HG02763 (cell line): Measurements from ENCODE around the gene NCOR1.
"Not testable (repeated sequence)": the region's sequence is repeated elsewhere in the genome, so short reads cannot be mapped to it uniquely, and the experiment has no call there.

Experiments used
- ATAC-seq: cut with Tn5 transposase; IDR thresholded peaks from one replicate; pipeline ENCODE4 v1.9.1; 2021; ENCODE audit warnings: mild to moderate bottlenecking, moderate library complexity; ENCODE audit not compliant: unreplicated experiment

The NCOR1 gene

GRCh38 chr17:16152326-16152725, 63.0 kb downstream of the NCOR1 start:
- not testable (repeated sequence) for ATAC-seq

GRCh38 chr17:16150251-16150856, 65.0 kb downstream of the NCOR1 start:
- ATAC-seq = no peak

- no peak for ATAC-seq
Measured at GRCh38 chr17:16148596-16148995, 66.7 kb downstream of the NCOR1 start.

GRCh38 chr17:16145319-16145890, 69.9 kb downstream of the NCOR1 start:
- not testable (repeated sequence) for ATAC-seq

GRCh38 chr17:16141685-16142084, 73.6 kb downstream of the NCOR1 start:
- ATAC-seq = no peak

DNA sequence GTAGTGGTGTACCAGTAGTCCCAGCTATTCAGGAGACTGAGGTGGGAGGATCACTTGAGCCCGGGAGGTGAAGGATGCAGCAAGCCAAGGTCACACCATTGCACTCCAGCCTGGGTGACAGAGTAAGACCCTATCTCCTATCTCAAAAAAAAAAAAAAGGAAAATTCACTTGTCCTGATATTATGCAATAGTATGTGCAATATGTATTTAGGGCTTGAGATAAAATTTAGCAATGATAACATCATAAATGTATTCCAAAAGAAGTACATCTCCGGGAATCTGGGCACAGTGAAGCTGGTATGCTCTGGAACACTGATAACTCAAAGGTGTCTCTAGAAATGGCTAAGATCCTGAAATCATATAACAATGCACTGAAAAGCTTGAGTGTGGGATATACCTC, 74.5 kb downstream of the NCOR1 start:
- ATAC-seq = no peak

GRCh38 chr17:16135461-16135860, 79.9 kb downstream of the NCOR1 start:
- no peak for ATAC-seq

DNA sequence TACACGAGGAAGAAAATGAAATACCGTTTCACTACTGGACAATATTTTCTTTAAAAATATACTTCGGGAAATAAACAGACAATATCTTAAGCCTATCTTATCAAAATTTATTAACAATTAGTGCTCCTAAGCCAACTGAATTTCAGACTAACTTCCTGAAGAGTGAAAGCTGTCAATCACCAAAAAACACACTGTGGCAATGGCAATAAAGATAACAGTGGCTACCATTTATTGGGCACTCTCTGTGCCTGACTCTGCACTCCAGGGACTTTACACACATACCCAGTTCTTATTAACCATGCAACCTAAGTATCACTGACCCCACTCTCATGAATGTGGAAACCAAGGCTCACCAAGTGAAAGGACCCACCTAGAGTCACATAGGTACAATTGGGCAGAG, 83.7 kb downstream of the NCOR1 start:
- no peak for ATAC-seq

- ATAC-seq = no peak
Measured at GRCh38 chr17:16129441-16130205, 85.7 kb downstream of the NCOR1 start.

GRCh38 chr17:16123531-16123930, 91.8 kb downstream of the NCOR1 start:
- ATAC-seq = no peak

- no peak for ATAC-seq
Measured at GRCh38 chr17:16122697-16123434, 92.5 kb downstream of the NCOR1 start.

GRCh38 chr17:16121915-16122314, 93.4 kb downstream of the NCOR1 start:
- ATAC-seq = no peak

- no peak for ATAC-seq
Measured at GRCh38 chr17:16120937-16121336, 94.4 kb downstream of the NCOR1 start.

GRCh38 chr17:16117149-16117548, 98.2 kb downstream of the NCOR1 start:
- ATAC-seq = no peak

- not testable (repeated sequence) for ATAC-seq
Measured at GRCh38 chr17:16115077-16115698, 100.1 kb downstream of the NCOR1 start.

DNA sequence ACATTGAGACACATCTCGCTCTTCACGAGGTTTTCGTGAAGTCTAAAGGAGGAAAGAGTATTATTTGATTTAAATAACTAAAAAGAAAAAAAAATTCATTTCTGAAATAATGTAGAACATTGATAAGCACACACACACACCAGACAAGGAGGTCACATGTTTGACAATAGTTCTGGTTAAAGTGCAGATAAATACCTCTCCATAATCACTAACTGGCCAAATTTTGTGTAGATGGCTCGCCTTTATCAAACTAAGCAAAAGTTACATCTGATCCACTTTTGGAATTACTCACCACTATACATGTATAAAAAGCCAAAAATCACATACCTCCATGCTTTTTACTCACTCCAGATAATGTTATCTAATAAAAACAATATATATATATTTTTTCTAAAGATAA, 106.5 kb downstream of the NCOR1 start:
- ATAC-seq = no peak

GRCh38 chr17:16108386-16108785, 106.9 kb downstream of the NCOR1 start:
- ATAC-seq = no peak

- ATAC-seq = no peak
Measured at GRCh38 chr17:16107165-16107770, 108.1 kb downstream of the NCOR1 start.

DNA sequence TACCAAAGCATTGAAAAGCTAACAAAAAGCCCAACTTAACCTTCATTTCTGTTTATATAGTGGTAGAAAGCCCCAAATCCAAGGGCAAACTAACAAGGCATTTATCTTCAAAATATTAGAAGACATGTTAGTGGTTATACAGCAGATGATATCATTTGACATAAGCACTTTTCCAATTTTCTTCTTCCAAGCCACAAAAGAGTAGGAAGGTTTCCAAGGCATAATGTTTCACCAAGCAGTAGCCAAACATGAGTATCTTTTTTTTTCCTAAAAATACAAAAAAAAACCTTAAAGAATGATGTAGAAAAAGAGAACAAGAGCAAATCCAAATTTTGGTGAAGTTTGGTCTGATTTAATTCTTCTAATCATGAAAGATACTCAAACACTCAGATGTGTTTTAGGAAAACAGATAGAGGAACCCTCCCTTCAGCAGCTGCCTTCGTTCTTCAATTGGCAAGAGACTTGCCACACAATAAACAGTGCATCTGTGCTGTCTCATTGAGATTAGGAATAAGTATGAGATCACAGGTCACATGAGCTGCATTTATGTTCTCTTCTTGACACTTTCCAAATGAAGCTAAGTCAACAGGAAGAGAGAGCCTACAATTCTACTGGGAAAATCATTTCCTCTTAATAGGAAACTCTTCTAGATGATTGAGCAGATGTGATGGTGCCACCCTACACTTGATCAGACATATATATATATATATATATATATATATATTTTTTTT, 109.0 kb downstream of the NCOR1 start:
- no peak for ATAC-seq

DNA sequence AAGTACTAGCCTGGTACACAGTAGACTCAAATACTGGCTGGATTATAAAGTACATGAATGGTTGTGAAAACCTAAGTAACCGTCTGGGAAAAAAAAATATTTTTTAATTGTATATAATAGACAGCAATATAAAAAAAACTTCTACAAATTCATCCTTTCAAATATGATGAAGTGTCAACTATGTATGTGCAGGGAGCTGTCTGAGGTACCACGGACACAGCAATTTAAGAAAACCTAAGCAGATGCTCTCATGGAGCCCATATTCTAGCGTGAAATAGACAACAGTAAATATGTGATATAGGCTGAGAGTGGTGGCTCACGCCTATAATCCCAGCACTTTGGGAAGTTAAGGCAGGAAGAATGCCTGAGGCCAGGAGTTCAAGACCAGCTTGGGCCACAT, 111.1 kb downstream of the NCOR1 start:
- ATAC-seq = no peak
